ENCODE data around the gene BIRC2. TPM values are rescaled to one million over a fixed set of nuclear protein-coding genes. Genes with fewer than 3 reads are reported as not detected.

BIRC2 gene
- polyA plus RNA-seq, 1 experiment = 34.5 TPM

DNA sequence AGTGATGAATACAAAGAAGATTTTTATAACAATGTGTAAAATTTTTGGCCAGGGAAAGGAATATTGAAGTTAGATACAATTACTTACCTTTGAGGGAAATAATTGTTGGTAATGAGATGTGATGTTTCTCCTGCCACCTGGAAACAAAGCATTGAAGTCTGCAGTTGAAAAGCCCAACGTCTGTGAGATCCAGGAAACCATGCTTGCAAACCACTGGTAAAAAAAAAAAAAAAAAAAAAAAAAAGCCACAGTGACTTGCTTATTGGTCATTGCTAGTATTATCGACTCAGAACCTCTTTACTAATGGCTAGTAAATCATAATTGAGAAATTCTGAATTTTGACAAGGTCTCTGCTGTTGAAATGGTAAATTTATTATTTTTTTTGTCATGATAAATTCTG, 24.5 kb upstream of the BIRC2 start:
- TF ChIP-seq CTCF (IDR thresholded peaks at IDR 0.05; ENCODE audit: insufficient read depth, low read depth, low read length) = no peak
- Histone ChIP-seq H3K4me3 (ENCODE audit: low read depth, low read length) (no peak overlapping the region), H3K27me3 (ENCODE audit: control insufficient read depth, insufficient read depth, low read length) (no peaks in the 10 kb centered on the region), H3K36me3 (ENCODE audit: control insufficient read depth, insufficient read depth, low read length) (no peaks in the 10 kb centered on the region)
- DNase-seq (ENCODE audit: low read depth) = no peak
- POLR2A ChIA-PET = no interaction called here
- CTCF ChIA-PET = no interaction called here

DNA sequence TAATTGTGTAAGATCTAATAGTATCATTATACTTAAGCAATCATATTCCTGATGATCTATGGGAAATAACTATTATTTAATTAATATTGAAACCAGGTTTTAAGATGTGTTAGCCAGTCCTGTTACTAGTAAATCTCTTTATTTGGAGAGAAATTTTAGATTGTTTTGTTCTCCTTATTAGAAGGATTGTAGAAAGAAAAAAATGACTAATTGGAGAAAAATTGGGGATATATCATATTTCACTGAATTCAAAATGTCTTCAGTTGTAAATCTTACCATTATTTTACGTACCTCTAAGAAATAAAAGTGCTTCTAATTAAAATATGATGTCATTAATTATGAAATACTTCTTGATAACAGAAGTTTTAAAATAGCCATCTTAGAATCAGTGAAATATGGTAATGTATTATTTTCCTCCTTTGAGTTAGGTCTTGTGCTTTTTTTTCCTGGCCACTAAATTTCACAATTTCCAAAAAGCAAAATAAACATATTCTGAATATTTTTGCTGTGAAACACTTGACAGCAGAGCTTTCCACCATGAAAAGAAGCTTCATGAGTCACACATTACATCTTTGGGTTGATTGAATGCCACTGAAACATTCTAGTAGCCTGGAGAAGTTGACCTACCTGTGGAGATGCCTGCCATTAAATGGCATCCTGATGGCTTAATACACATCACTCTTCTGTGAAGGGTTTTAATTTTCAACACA, 23.3 kb upstream of the BIRC2 start:
- peak; percentile 61 for DNase-seq (ENCODE audit: low read depth)
- H3K4me3 ChIP-seq (ENCODE audit: low read depth, low read length) = no peak overlapping the region
- no peaks in the 10 kb centered on the region for H3K36me3 ChIP-seq (ENCODE audit: control insufficient read depth, insufficient read depth, low read length)
- H3K27me3 ChIP-seq (ENCODE audit: control insufficient read depth, insufficient read depth, low read length) = no peaks in the 10 kb centered on the region
- ChIA-PET POLR2A (no interaction called here), CTCF (interaction anchor here (1.3 kb wide), 1 partner anchor 18 kb away, joined by 3 read pairs; no protein-coding TSS in a partner anchor)
- TF ChIP-seq CTCF (IDR thresholded peaks at IDR 0.05; ENCODE audit: insufficient read depth, low read depth, low read length) = no peak

DNA sequence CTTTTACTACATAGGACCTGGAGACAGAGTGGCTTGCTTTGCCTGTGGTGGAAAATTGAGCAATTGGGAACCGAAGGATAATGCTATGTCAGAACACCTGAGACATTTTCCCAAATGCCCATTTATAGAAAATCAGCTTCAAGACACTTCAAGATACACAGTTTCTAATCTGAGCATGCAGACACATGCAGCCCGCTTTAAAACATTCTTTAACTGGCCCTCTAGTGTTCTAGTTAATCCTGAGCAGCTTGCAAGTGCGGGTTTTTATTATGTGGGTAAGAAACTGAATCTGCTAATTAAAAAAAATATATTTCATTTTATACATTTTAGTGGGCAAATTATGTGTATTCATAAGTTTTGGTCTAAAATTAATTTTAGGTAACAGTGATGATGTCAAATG, 21.9 kb upstream of the BIRC2 start:
- Histone ChIP-seq H3K27me3 (ENCODE audit: control insufficient read depth, insufficient read depth, low read length) (no peaks in the 10 kb centered on the region), H3K36me3 (ENCODE audit: control insufficient read depth, insufficient read depth, low read length) (no peaks in the 10 kb centered on the region), H3K4me3 (ENCODE audit: low read depth, low read length) (no peak overlapping the region)
- CTCF ChIA-PET = interaction anchor here (1.1 kb wide), 1 partner anchor 31 kb away, joined by 3 read pairs; no protein-coding TSS in a partner anchor
- no peak for TF ChIP-seq CTCF (IDR thresholded peaks at IDR 0.05; ENCODE audit: insufficient read depth, low read depth, low read length)
- POLR2A ChIA-PET = no interaction called here
- DNase-seq (ENCODE audit: low read depth) = no peak

- no peaks in the 10 kb centered on the region for H3K36me3 ChIP-seq (ENCODE audit: control insufficient read depth, insufficient read depth, low read length)
- DNase-seq (ENCODE audit: low read depth) = no peak
- ChIA-PET POLR2A (no interaction called here), CTCF (interaction anchor here (1.2 kb wide), 1 partner anchor 13 kb away, joined by 4 read pairs; no protein-coding TSS in a partner anchor)
- H3K4me3 ChIP-seq (ENCODE audit: low read depth, low read length) = no peak overlapping the region
- H3K27me3 ChIP-seq (ENCODE audit: control insufficient read depth, insufficient read depth, low read length) = no peaks in the 10 kb centered on the region
- TF ChIP-seq CTCF (IDR thresholded peaks at IDR 0.05; ENCODE audit: insufficient read depth, low read depth, low read length) = no peak
Observed at GRCh38 chr11:102328748-102329147, 18.3 kb upstream of the BIRC2 start.

- ChIA-PET POLR2A (no interaction called here), CTCF (interaction anchor here (1.1 kb wide), 1 partner anchor 23 kb away, joined by 5 read pairs; no protein-coding TSS in a partner anchor)
- DNase-seq (ENCODE audit: low read depth) = no peak
- H3K36me3 ChIP-seq (ENCODE audit: control insufficient read depth, insufficient read depth, low read length) = no peaks in the 10 kb centered on the region
- H3K27me3 ChIP-seq (ENCODE audit: control insufficient read depth, insufficient read depth, low read length) = no peaks in the 10 kb centered on the region
- H3K4me3 ChIP-seq (ENCODE audit: low read depth, low read length) = no peak overlapping the region
- no peak for TF ChIP-seq CTCF (IDR thresholded peaks at IDR 0.05; ENCODE audit: insufficient read depth, low read depth, low read length)
Observed at GRCh38 chr11:102330231-102330630, 16.8 kb upstream of the BIRC2 start.
